HPDE6-E6E7 (cell line): ENCODE data around the gene GLB1L2.

Experiments used
- DNase-seq: peaks from one replicate; pipeline ENCODE4 v3.0.0; 2011; ENCODE audit warnings: missing footprints; ENCODE audit errors: extremely low spot score

Gene GLB1L2

GRCh38 chr11:134385774-134386565 lies 54.2 kb downstream of the GLB1L2 start:
- no peak for DNase-seq

GRCh38 chr11:134386945-134387344 lies 55.2 kb downstream of the GLB1L2 start:
- DNase-seq, result no peak

- DNase-seq, result no peak
Measured at GRCh38 chr11:134387501-134387900, 55.7 kb downstream of the GLB1L2 start.

GRCh38 chr11:134388590-134388989 lies 56.8 kb downstream of the GLB1L2 start:
- DNase-seq, result no peak

DNA sequence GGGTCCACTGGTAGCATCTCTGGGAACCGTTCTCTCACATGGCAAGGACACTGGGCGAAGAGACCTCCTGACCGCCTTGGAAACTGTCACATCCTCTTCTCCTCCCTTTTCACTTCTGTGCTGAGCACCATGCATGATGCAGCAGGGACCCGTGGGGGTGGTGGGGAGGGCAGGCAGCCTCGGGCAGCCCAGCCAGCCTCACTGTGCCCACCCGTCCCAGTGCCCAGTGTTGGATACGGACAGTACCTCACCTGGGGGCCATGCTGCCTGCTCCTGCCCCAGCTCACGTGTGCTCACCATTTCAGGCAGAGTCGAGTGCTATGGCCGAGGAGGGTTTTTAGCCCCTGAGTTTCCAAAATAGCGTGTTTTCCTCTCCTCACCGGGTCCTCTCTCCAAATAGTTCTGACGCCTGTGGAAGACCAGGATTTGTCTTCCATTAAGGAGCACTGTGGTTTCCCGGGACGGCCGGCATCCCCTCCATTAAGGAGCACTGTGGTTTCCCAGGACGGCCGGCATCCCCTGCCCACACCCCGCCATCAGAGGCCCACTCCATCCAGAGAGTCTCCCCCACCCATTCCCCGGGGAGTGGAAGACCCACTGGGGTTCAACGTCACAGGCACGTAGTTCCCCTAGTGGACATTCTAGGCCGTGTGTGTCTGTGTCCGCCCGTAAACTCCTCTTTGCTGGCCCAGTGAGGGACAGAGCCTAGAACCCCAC lies 57.8 kb downstream of the GLB1L2 start:
- no peak for DNase-seq

DNA sequence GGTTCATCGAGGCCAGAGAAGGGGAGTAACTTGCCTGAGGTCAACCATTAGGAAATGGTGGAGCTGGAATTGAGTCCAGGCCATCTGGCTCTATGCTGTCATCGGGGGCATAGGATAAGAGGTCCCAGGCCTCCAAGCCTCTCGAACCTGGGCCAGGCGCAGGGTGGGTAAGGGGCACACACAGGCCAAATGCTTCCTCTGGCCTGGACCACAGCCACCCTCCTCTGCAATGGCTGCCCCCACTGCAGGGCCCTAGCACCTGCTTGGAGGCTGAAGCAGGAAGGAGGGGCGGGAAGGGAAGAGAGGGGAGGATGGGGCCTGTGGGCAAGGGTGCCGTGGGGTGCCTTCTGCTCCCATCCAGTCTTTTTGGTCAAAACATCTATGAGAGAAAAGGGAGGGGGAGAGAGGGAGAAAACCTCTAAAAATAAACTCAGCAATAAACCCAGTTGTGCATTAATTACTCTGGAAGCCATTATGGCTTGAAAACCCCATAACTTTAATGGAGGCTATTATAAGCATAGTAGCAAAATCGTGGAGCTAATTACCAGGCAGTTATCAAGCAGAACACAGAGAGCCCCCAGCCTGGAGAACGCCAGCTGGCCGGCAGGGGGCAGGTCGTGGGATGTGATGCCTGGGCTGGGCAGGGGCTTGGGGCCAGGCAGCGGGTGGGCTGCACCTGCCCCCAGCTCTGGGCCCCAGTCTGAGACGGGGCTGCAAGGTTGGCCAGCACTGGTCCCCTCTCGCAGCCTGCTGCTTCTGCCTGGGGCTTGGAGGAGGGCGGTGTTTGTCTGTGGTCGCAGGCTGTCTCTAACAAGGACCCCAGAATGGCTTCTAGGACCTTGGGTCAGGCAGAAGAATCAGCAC lies 59.1 kb downstream of the GLB1L2 start:
- DNase-seq, result no peak

- DNase-seq, result no peak
Measured at GRCh38 chr11:134391656-134392055, 59.9 kb downstream of the GLB1L2 start.

DNA sequence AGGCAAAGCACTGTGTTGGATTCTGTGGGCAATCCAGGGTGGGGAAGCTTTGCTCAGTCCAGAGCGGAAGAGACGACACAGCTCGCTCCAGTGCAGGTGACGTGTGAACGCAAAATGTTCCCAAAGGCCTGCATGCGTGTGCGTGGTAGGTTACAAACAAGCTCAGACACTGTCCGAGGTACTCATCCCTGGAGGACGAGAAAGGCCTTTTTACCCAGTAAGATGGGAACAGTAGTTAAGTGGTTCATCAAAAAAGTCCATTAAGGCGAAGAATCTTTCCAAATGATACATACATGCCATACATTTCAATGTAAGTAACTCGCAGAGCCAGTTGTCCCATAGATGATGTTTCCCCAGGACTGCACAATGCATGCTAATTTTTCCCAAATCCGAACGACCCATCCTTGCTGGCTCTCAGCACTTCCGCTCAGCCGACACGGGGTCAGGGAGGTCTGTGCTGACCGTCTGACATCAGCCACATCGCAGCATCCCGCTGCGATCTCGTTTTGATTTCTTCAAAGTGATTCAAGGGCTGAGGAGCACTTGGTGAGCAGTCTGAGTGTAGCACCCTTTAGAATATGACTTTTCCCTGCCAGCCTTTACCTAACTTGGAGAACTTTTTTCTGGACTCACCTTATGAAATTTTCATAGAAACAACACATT lies 61.3 kb downstream of the GLB1L2 start:
- no peak for DNase-seq

DNA sequence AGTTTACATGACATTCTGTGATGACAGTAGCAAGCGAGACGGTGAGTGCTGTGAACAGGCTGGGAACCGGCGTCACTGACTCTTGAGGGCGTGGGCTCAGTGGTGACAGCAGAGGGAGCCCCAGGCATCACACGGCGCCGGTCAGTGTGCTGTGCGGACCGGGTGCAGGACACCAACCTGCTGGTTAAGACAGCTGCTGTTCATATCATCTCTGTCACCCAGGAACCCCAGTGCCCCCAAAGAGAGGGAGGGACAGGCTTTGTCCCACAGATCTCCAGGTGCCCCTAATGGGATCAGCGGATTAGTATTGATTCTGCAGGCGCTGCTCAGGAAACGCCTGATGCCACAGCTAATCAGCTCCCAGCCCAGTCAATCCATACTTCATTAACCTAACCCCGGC lies 61.9 kb downstream of the GLB1L2 start:
- DNase-seq, result no peak

GRCh38 chr11:134394311-134394710 lies 62.5 kb downstream of the GLB1L2 start:
- no peak for DNase-seq

- no peak for DNase-seq
Measured at GRCh38 chr11:134395002-134395401, 63.2 kb downstream of the GLB1L2 start.

- DNase-seq, result no peak
Measured at GRCh38 chr11:134397304-134398078, 65.7 kb downstream of the GLB1L2 start.

DNA sequence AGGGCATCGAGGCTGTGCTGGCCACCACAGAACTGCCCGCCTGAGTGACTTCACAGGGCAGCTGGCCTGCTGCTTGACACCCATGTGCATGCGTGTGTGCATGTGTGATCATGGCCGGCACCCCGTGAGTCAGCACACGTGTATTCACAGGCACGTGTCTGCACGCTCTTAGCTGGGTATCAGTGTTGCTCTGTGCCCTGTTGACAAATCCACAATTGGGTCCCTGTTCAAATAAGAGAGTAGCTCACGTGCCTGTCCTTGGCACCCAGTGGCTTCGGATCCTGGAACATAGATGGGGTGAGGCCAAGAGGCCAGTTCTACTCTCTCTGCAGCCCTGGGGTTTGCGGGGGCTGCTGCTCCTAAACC lies 66.3 kb downstream of the GLB1L2 start:
- DNase-seq, result no peak

- no peak for DNase-seq
Measured at GRCh38 chr11:134398644-134399292, 67.0 kb downstream of the GLB1L2 start.

GRCh38 chr11:134399293-134399654 lies 67.5 kb downstream of the GLB1L2 start:
- DNase-seq, result no peak

GRCh38 chr11:134399996-134400395 lies 68.2 kb downstream of the GLB1L2 start:
- no peak for DNase-seq

- DNase-seq, result no peak
Measured at GRCh38 chr11:134401825-134402809, 70.3 kb downstream of the GLB1L2 start.

DNA sequence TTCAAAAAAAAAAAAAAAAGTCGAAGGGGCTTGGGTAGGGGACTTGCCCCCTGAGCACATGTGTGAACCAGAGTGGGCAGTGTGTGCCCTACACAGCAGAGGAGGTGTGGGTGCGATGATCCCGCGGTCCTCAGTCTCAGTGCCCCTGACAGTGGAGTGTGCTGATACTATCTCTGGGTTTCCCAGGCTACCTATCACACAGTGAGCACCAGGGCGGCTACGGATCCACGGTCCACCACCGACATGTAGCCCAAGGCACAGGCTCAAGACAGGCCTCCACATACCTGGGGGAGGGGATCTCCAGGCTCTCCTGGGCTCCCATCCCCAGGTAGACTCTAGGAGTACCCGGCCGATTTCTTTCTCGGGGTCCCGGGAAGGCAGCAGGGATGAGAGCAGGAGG lies 71.1 kb downstream of the GLB1L2 start:
- no peak for DNase-seq

GRCh38 chr11:134404575-134405341 lies 73.0 kb downstream of the GLB1L2 start:
- no peak for DNase-seq
